LHCN-M2 (cell line): ENCODE results near the gene PTPRN2. TPM values are rescaled to one million over a fixed set of nuclear protein-coding genes. Genes with fewer than 3 reads are reported as not detected.
"Not testable (repeated sequence)": the region's sequence is repeated elsewhere in the genome, so short reads cannot be mapped to it uniquely, and the experiment has no call there.

ENCODE experiments used
- DNase-seq: peaks from one replicate; pipeline ENCODE4 v3.0.0-alpha.2; 2012; ENCODE audit warnings: low read depth
- total RNA-seq: library from RNA; depleted of rRNA; stranded (reverse); fragments of >200 nt; gene quantifications from 2 replicates; pipeline ENCODE4 v1.2.3, GENCODE V29; 2014

The PTPRN2 gene
- total RNA-seq, 1 experiment from 2014 or later = 0.11 TPM

DNA sequence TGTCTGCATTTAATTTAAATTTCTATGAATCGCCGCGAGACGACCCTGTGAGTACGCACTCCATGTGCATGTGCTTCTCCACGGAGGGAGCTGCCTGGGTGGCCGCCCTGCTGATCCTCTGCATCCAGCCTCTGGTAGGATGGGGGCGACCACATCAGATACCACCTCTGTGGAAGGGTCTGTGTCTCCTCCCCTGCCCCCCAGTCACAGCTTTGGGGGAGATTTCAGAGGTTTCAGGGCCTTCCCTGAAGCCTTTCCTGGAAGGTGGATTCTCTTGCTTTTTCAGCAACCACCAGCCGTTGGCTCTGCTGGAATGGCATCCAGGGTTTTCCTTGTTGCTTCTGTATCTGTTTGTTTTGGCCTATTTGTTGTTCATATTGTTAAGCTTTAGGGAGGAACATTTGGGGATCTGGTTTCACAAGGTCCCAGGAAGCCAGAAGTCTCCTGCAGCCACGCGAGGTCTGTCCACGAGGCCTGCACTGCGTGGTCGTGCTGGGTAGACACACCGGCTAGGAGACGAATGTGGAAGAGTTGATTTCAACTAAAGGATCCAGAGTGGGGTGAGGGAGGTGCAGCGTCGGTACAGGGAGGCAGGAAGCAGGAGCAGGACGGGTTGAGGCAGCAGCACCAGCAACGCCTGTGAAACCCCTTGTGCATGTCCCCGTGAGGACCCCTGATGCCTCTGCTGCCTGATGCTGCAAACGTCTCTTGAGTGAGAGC is 329.1 kb downstream of the PTPRN2 start:
- DNase-seq = no peak

DNA sequence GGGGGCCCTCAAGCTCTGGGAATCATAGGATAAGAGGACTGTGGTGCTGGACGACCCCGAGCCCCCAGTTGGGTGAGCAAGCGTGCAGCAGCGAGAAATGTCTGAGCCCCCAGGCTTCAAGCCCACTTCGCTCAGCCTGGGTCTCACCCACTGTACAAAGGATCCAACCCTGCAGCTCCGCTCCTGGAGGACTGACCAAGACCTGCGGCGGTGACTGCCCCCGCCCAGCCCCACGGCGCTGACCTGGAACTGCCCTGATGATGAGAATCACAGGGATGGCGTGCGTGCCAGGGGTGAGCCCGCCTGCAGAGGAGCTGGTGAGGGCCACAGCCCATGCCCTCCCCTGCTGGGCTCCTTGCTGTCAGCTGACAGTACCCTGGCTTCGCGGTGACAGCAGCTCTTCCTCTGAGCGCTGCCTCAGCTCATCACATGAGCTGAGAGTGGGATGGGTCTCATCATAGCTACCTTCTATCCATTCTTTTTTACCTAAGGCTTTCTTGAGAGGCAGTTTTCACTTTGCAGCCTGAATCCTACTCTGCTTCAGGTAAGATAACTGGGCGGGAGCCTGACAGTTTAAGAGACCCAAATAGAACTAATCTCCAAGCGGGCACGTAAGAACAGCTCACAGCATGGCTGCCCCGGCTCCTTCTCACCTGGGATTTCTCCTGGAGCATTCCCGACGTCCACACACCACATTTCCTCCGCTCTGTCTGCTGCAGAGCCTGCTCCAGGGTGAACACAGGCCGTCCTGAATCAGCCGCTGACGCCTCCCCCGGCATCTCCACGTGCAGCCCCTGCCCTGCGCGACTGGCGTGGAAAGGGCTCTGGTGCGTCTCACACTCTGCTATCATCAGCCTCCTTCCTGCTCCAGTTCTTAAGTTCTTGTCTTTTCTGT is 329.9 kb downstream of the PTPRN2 start:
- no peak for DNase-seq

DNA sequence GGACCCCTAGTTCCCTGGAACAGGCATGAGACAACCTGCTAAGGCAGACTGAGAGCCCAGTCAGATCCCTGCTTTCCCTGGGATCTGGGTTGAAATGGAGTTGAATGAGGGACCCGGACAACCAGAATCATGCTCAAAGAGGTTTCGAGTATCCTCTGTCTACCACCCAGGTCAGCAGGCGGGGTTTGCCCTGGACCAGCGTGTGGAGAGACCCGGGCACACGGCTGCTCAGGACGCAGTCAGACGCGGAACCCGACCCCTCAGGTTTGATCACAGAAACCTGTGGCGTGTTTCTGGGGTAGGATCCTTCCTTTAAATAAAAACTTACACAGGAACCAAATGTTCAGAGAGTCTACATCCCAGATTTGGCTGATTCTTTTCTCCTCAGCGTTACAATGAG is 330.6 kb downstream of the PTPRN2 start:
- DNase-seq = no peak

DNA sequence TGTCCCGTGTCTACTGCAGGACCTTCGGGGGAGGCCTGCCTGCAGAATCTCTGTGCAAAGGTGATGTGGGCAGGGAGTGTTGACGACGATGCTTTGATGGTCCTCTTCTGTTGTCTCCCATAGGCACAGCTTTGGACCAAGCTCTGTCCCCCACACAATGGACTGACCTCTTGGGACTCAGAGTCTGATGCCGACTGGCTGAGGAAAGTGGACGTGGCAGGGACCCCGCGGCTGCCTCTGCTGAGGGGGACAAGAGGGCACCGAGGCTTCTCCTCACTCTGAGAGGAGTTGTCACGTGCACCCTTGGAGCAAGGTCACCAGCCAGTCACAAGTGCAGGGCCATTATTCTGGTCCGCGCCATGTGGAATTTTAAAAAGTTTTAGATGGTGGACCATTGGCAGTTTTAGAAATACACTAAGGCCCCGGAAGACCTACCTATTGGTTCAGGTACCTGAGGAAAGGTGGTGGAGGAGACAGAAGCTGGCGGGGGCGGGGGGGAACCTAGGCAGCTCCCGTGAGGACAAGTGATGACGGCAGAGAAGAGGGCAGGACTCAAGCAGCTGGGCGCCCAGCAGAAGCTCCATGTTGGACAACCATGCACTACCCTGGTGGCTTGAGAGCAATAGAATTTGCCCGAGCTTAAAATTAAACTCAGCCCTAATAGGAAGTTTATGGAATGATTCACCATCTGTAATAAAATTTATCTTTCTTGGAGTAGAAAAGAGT is 331.4 kb downstream of the PTPRN2 start:
- DNase-seq = no peak

DNA sequence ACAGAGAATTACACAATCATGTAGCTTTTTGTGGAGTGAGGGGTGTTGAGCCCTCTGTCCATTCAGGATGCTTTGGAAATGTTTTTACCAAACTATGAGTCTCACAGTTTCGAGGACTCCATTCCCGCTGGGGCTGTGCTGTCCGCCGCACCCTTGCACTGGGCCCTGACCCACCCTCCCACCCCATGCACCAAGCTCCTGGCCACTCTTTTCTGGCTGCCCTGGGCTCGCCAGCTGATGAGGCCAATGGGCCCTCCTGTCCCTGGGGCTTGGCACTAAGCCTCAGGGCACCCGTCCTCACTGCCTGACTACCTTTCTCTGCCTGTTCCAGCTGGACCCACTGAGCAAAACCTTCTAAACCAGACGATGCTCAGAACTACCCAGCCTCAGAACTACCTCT is 332.1 kb downstream of the PTPRN2 start:
- DNase-seq = no peak

DNA sequence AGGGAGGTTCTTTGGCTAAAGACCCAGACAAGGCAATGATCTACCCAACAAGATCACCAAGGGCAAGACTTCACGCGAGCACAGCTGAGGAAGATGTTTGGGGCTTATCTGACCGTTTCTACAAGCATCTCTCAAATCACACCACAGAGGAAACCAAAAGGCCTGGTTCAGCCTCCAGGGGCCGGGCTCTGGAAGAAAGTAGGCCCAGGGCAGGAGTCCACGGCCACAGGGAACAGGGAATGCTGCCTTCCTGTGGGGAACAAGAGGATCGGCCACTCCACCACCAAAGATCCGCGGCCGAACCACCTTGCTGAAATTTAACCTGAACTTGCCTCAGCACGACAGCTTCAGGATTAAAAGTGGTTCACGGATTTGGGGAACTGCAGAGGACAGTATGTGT is 332.5 kb downstream of the PTPRN2 start:
- DNase-seq = no peak

DNA sequence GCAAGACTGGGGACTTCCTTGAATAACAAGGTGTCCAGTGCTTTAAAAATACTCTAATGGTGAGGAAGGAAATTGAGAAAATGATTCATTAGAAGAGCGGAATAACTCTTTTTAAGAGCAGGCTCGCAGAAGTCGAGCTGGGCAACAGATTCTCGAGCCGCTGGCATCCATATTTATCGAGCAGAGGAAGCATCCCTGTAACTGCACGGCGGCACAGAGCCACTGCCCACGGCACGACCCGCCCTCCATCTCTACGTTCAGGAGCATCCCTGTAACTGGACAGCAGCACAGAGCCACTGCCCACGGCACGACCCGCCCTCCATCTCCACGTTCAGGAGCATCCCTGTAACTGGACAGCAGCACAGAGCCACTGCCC is 334.0 kb downstream of the PTPRN2 start:
- DNase-seq = not testable (repeated sequence)

DNA sequence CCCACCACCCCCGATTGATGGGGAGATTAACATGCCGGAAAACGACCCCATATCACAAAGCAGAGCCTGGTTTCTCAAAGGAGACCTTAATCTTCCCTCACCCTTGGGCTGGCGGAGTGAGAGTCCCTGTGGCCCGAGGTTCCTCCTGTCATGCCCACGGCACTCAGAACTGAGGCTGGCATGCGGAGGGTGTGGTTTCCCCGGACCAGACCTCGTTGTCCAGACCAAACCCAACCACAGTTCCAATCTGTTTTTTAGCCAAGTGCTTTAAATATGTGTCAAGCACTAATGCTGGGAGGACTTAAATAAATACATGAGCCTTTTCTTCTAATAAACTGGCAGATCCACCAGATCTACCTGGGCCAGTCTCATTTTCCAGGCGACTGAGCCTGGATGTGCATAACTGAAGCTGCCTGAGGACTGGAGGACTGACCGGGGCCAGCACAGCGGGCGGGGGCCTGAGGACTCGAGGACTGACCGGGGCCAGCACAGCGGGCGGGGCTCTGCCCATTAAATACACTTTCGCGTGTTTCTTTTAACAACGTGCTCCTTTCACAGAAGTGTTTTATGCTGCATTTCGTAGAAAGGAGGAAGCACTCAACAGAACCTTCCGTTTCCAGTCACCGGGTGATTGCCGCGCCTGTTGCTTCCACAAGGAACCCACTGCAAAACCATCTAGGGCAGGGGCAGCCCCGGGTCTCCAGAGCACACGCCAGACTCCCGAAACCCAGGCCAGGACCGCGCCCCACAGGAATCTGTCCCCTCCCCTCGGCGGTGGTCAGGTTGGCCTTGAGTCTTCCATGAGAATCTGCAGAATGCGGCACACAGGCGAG is 334.6 kb downstream of the PTPRN2 start:
- no peak for DNase-seq

DNA sequence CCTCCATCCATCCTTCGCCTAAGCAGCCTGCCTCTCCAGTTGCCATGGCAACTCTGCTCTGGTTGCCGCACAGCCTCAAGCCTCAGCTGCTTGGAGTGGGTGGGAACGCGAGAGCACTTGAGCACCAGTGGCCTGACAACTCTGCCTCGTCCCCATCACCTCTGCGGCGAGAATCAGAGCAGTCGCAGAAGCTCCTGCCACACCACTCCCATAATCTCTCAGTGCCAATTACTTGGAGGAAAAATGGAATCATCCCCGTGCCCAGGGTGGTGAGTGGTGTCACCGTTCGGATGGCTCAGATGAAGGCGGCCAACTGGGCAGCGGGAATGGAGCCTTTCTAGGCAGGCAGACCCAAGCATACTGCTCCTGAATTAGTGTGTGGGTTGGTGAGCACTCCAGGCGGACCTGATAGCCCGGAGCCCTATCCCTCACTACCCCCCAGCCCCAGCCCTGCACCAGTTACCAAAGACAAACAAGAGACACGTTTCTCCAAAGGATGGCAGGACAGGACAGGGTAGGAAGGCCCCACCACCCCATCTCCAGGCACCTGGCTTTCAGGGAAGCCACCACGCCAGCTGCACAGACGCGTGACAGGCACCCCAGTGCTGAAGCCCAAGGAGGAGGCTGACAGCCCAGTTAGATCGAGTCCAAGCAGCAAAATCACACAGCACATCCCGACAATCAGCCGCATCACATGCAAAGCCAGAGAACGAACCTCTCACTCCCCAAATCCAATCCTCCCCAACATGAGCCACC is 335.4 kb downstream of the PTPRN2 start:
- no peak for DNase-seq

DNA sequence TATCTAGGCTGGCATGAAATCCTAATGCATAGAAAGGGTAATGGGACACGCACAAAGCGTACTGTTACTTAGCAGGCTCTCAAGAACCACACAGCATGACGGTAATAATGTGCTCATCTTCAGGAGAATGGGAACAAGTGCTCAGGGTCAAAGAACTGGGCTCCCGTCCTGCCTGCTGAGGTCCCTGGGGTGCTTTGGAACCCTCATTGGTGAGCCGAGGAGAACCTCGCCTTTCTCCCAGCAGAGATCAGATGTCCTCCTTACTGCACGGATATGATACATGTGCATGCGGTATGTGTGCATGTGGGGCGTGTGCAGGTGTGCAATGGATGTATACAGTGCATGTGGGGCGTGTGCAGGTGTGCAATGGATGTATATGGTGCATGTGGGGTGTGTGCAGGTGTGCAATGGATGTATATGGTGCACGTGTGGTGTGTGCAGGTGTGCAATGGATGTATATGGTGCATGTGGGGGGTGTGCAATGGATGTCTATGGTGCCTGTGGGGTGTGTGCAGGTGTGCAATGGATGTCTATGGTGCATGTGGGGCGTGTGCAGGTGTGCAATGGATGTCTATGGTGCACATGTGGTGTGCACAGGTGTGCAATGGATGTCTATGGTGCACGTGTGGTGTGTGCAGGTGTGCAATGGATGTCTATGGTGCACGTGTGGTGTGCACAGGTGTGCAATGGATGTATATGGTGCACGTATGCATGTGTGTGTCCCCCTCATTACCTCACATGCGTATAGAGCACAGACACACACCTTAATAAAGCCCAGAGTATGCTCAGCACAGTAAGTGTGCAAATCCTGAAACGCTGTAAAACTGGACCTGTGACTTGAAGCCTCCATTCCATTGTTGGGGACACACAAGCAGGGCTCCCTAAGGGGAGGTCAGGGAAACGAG is 336.3 kb downstream of the PTPRN2 start:
- no peak for DNase-seq

DNA sequence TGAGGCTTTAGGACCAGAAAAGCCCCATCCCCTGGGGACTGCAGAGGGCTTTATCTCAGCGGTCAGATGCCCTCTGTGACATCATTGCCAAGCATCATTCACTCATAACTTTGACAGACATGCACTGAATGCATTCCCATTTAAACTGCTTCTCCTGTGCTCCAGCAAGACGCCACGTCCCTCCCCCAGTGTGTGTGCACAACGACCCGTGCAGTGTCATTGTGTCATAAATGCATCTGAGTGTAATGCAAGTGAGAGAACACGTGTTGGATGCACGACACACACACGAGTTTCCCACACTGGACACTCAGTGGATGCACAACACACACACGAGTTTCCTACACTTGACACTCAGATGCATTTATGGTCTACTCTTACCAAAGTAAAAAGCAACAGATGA is 337.9 kb downstream of the PTPRN2 start:
- no peak for DNase-seq

DNA sequence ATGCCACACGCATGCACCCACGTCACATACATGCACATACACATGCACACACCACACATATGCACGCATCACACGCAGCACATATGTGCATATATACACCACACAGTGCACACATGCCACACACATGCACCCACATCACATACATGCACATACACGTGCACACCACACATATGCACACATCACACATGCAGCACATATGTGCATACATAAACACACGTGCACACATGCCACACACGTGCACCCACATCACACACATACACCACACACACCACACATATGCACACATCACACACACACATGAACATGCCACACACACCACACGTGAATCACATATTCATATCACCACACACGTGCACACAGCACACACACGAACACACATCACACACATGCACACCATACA is 338.8 kb downstream of the PTPRN2 start:
- DNase-seq = no peak

DNA sequence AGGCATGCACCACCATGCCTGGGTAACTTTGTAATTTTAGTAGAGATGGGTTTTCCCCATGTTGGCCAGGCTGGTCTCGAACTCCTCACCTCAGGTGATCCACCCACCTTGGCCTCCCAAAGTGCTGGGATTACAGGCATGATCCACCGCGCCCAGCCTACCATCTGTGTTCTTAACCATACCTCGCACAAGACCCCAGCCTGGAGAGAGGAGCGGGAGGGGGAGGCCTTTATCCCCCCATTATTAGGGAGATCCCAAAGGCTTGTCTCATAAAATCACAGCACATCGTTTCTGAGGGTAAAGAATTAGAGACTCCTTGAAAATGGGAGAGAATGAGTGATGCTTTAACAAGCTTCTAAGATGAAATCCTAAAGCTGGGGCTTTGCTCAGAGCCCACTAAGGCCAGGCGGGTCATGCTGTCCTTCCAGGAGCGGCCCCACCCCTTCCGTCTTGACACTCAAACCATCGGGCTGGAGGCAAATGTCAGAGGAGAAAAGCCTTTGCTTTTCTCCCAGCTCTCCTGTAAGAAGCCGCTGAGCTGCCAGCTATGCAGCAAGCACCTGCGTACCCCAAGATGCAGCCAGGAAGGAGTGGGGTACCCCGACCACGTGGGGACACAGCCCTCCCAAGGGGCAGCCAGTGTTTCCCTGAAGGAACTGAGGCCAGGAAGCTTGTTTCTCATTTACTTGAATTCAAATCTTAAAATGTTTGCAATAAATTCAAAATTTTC is 339.7 kb downstream of the PTPRN2 start:
- no peak for DNase-seq

DNA sequence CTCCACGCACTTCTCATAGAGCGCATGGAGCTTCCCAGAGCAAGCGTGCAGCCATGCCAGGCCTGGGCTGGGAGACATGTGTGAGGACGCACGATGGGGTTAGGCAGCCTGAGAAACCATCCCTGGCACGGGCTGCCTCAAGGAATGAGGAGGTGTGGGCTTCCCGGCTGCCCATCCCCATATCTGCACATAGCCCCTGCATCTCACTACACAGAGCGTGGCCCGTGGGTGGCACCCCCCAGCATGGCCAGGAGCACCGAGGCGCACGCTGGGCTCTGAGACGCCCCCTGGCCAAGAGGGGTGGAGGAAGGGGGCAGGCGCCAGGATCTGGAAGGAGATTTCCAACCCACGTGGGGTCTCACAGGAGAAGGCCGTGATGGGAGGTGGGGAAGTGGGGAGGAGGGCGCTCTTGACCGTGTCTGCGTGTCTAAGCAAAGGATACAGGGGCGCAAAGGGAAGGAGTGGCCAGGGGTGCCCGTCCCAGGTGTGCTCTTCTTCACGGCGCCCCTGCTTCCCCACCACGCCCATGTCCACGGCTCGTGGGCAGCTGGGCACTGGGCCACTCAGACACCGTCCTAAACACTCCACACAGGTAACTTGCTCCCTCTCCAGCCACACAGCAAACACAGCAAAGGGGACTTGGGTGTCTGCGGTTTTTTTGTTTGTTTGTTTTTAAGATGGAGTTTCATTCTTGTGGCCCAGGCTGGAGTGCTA is 340.5 kb downstream of the PTPRN2 start:
- no peak for DNase-seq

DNA sequence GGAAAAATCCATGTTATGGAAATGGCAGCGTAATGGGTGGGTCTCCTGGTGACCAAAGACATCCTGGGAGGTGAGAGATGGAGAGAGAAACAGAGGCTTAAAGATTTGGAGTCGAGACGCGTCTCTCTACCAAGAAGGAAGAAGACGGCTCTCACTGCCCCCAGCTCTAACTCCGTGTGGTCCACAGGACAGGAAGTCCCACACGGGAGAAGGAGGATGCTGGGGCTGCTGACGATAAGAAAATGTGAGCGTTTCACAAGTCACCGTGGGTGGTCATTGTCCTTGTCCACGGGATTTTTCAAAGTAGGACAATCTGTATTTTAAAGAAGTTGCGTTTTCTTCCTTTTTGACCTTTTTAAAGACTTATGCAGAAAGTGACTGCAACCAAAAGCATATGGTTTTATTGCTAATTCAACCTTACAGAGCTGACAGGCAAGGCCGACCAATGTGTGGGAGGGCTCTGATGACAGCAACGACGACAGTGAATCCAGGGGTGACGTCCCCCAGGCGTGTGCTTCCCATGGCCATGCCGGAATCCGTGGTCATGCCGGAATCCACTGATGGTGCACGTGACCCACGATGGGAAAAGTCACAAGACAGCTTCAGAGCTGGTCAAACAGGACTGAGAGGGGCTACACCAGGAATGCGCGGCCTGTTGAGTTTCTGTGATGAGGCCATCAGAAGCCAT is 341.2 kb downstream of the PTPRN2 start:
- DNase-seq = no peak

DNA sequence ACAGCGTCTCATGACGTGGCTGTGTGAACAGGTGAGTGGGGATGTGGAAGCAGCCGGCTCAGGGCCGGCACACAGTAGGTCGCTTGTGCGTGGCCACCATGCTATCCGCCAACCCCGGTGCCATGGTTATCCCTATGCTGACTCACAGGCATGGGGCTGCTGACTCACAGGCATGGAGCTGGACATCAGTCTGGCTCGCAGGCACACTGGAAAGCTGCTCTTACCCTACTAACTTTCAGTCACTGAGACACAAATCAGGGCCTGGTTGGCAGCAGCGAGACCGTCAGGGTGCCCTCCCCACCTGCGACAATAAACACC is 341.9 kb downstream of the PTPRN2 start:
- no peak for DNase-seq

DNA sequence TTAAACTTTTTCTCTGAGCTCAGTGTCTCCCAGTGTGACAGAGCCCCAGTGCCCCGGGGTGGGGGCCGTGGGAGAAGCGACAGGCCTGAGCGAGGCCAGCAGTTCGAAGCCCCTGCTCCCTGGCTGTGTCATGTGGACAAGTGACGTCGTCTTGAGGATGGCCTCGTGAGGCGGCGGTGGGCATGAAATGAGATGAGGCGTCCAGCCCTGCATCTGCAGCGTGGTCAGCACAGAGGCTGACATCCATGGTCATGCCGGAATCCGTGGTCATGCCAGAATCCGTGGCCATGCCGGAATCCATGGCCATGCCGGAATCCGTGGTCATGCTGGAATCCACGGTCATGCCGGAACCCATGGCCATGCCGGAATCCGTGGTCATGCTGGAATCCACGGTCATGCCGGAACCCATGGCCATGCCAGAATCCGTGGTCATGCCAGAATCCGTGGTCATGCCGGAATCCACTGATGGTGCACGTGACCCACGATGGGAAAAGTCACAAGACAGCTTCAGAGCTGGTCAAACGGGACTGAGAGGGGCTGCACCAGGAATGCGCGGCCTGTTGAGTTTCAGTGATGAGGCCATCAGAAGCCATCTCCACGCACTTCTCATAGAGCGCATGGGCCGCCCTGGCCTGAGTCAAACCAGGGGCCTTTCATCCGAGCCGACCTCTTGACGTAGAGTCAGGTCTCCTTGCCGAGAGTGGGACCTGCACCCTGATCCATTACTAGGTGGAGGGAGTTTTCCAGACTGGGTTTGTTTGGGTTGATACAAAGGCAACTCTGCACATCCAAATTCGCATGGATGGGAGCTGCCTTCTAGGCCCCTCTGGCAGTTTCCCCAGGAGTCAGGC is 342.5 kb downstream of the PTPRN2 start:
- DNase-seq = no peak
